ENCODE results near the gene TIMM8B.
A peak's percentile ranks its signal among the peaks of the same experiment; 100 is the strongest.

The TIMM8B gene

GRCh38 chr11:112085822-112086421 lies 634 bp downstream of the TIMM8B start:
- peak; percentile 49 for DNase-seq (ENCODE audit: low read depth)
- TF ChIP-seq CTCF (conservative IDR thresholded peaks at IDR 0.05; ENCODE audit: low read depth, low read length) = no peak
- H3K4me3 ChIP-seq (ENCODE audit: low read depth, low read length) = peak overlapping the region; percentile 81

DNA sequence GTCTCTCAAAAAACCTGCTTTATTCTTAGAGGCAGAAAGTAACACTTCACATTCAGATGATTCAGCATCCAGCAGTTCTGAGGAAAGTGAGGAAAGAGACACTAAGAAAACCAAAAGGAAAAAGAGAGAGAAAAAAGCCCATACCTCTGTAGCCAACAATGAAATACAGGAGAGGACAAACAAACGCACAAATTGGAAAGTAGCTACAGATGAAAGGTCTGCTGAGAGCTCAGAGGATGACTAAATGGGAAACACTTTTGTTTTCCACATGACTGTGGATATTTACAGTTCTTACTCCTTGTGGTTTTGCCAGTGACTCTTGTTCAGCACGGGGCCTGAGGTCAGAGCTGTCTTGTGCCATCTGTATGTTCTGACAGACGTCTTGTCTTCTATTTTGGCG lies 3.8 kb downstream of the TIMM8B start:
- no peak for TF ChIP-seq CTCF (conservative IDR thresholded peaks at IDR 0.05; ENCODE audit: low read depth, low read length)
- no peak overlapping the region for H3K4me3 ChIP-seq (ENCODE audit: low read depth, low read length)
- DNase-seq (ENCODE audit: low read depth) = peak; percentile 91

GRCh38 chr11:112073941-112074811 lies 12.4 kb downstream of the TIMM8B start, which contains the start of the genes NKAPD1 and PIH1D2:
Gene NKAPD1, plus strand, starts transcription at chr11:112074299. Its CDS starts 1,276 bp downstream, at chr11:112075575.
Gene PIH1D2, minus strand, starts transcription at chr11:112074017. Its CDS starts 843 bp downstream, at chr11:112073174.
- TF ChIP-seq CTCF (conservative IDR thresholded peaks at IDR 0.05; ENCODE audit: low read depth, low read length) = no peak
- peak; percentile 93 for DNase-seq (ENCODE audit: low read depth)
- peak within 1 kb of the TSS; percentile 92 for H3K4me3 ChIP-seq (ENCODE audit: low read depth, low read length)

DNA sequence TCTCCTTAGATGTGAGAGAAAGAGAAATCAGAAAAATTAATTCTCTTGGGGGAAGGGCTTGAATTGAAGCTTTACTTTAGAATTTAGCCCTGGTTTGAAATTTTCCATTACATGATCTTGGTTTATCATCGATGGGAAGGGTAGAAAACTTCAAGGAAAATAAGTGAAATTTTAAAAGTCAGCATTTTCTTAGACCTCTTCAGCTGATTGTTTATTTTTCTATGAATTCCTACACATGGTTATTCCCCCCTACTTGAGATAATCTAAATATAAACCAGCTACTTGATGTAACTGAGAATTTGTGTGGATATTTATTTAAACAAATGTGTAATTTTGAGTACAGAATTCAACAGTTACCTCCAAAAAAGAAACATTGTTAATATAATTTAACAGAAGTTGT lies 23.6 kb downstream of the TIMM8B start:
- no peak overlapping the region for H3K4me3 ChIP-seq (ENCODE audit: low read depth, low read length)
- DNase-seq (ENCODE audit: low read depth) = peak; percentile 32
- no peak for TF ChIP-seq CTCF (conservative IDR thresholded peaks at IDR 0.05; ENCODE audit: low read depth, low read length)

- no peak for DNase-seq (ENCODE audit: low read depth)
- TF ChIP-seq CTCF (conservative IDR thresholded peaks at IDR 0.05; ENCODE audit: low read depth, low read length) = no peak
Measured at GRCh38 chr11:112058103-112058502, 28.5 kb downstream of the TIMM8B start.

GRCh38 chr11:112057170-112057569 lies 29.4 kb downstream of the TIMM8B start:
- DNase-seq (ENCODE audit: low read depth) = no peak
- no peak for TF ChIP-seq CTCF (conservative IDR thresholded peaks at IDR 0.05; ENCODE audit: low read depth, low read length)
- no peak overlapping the region for H3K4me3 ChIP-seq (ENCODE audit: low read depth, low read length)

More at GRCh38 chr11:112058103-112058502, 28.5 kb downstream of the TIMM8B start:
- no peak overlapping the region for H3K4me3 ChIP-seq (ENCODE audit: low read depth, low read length)
